ENCODE results near the gene NFATC1.

The NFATC1 gene

DNA sequence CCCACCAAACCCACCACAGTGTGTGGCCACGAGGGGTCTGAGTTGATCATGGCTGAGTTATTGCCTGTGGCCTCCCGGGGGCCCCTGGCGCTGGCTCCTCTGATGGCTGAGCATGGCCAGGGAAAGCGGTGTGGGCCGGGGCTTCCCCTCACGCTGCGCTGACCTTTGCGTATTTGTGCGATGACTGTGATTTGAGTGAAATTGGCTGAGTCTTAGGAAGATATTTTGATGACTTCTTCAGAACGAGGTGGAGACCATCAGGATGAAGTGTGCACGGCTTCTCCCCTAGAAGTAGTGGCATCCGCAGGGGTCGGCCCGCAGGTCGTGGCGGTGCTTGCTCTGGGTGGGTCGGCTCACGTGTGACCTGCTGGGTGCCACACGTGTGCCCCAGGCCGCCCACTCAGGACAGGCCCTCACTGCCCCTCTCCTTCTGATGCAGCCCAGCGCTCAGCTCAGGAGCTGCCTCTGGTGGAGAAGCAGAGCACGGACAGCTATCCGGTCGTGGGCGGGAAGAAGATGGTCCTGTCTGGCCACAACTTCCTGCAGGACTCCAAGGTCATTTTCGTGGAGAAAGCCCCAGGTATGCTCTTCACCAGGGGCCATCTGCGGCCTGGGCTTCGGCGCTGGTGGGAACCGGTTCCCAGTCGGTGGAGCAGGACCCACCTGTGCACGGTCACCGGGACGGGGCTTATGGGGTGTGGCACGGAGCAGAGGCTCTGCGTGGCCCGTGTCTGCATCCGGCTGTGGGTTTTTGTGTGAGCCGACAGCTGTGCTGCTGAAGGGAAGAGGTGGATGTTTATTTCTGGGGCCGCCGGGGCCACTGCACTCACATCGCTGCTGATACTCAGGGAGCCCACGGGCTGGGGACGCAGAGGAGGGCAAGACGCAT is 55.8 kb downstream of the NFATC1 start:
- no peak for TF ChIP-seq CTCF (IDR thresholded peaks at IDR 0.05)
- Histone ChIP-seq H3K4me1 (ENCODE audit: control insufficient read depth in 1 of 2, insufficient read depth in 1 of 2, low read depth in 1 of 2, low read length in 1 of 2) (no peaks in the 10 kb centered on the region), H3K27ac (no peak overlapping the region), H3K36me3 (peaks cover 51% of the 10 kb centered on the region), H3K27me3 (no peaks in the 10 kb centered on the region), H3K4me3 (ENCODE audit: low read depth in 1 of 2, low read length in 1 of 2) (no peak overlapping the region), H3K9me3 (no peaks in the 10 kb centered on the region)

DNA sequence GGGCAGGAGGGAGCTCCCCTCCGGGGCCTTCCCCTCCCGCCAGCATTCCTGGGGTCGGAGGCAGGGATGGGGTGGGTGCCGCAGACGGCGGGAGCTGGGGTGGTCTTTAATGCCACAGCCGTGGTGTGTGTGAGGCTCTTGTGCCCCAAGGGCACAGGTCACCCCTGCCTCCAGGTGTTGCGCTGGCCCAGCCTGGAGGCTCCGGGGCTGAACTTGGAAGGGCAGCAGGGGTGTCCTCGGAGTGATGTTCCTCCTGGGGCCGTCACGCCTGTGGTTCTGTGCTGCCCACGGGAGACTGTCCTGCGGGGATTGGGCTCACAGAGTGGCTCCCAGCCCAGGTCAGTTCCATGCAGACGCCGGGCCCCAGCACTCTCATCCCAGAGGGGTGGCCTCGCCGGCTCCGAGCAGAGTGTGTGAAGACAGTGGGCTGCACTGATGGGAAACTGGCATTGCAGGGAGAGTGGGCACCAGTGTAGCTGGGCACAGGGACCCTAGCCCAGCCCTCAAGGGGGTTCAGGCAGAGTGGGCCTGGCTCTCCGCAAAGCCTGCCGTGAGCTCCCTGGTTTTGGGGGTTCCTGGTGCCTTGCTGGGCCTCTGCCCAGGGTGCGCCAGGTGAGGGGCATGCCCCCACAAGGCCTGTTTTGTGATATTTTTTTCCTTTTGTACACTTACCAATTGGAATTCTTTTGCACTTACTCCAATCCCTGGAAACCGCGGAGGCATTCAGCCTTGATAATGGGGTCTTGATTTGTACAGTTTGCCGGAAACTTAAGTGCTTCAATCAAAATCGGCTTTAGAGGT is 56.7 kb downstream of the NFATC1 start:
- Histone ChIP-seq H3K36me3 (peaks cover 51% of the 10 kb centered on the region), H3K27me3 (no peaks in the 10 kb centered on the region), H3K4me3 (ENCODE audit: low read depth in 1 of 2, low read length in 1 of 2) (no peak overlapping the region), H3K4me1 (ENCODE audit: control insufficient read depth in 1 of 2, insufficient read depth in 1 of 2, low read depth in 1 of 2, low read length in 1 of 2) (no peaks in the 10 kb centered on the region), H3K27ac (no peak overlapping the region), H3K9me3 (no peaks in the 10 kb centered on the region)
- no peak for TF ChIP-seq CTCF (IDR thresholded peaks at IDR 0.05)

DNA sequence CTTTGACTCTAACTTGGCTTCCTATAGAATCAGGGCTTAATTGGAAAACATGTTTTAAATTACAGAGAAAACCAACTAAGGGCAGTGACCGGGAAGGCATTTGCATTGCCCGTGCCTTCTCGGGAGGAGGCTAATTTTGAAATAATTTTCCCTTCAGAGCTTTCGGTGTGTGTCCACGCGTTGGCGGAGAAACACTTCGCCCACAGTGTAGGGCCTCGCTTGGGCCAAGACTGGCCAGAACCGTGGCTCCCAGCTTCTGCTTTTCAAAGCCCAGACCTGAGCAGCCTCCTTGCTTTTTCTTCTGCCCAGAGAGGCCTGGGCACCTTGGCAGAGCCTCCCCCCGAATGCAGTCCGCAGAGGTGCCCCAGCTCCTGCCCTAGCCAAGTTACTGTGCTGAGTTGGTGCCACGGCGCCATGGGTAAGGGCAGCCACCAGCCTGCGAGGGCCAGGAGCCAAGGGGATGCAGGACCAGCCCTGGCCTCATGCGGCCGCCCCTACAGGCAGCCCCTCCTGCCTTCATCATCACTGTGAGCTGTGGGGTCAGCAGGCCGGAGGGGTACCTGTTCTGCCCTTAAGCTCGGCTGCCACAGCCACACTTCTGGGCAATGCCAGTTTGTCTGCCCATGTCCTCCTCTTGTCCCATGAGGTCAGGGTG is 57.4 kb downstream of the NFATC1 start:
- Histone ChIP-seq H3K27me3 (no peaks in the 10 kb centered on the region), H3K36me3 (peaks cover 51% of the 10 kb centered on the region), H3K9me3 (no peaks in the 10 kb centered on the region), H3K4me1 (ENCODE audit: control insufficient read depth in 1 of 2, insufficient read depth in 1 of 2, low read depth in 1 of 2, low read length in 1 of 2) (no peaks in the 10 kb centered on the region), H3K27ac (no peak overlapping the region), H3K4me3 (ENCODE audit: low read depth in 1 of 2, low read length in 1 of 2) (no peak overlapping the region)
- TF ChIP-seq CTCF (IDR thresholded peaks at IDR 0.05): no peak

- TF ChIP-seq CTCF (IDR thresholded peaks at IDR 0.05): no peak
- Histone ChIP-seq H3K4me3 (ENCODE audit: low read depth in 1 of 2, low read length in 1 of 2) (no peak overlapping the region), H3K36me3 (peaks cover 49% of the 10 kb centered on the region), H3K4me1 (ENCODE audit: control insufficient read depth in 1 of 2, insufficient read depth in 1 of 2, low read depth in 1 of 2, low read length in 1 of 2) (no peaks in the 10 kb centered on the region), H3K27me3 (no peaks in the 10 kb centered on the region), H3K9me3 (no peaks in the 10 kb centered on the region), H3K27ac (no peak overlapping the region)
These were observed 58.3 kb downstream of the NFATC1 start for GRCh38 chr18:79453816-79454735.

- TF ChIP-seq CTCF (IDR thresholded peaks at IDR 0.05): no peak
- Histone ChIP-seq H3K4me1 (ENCODE audit: control insufficient read depth in 1 of 2, insufficient read depth in 1 of 2, low read depth in 1 of 2, low read length in 1 of 2) (no peaks in the 10 kb centered on the region), H3K36me3 (peaks cover 44% of the 10 kb centered on the region), H3K27me3 (no peaks in the 10 kb centered on the region), H3K9me3 (no peaks in the 10 kb centered on the region), H3K27ac (no peak overlapping the region), H3K4me3 (ENCODE audit: low read depth in 1 of 2, low read length in 1 of 2) (no peak overlapping the region)
These were observed 59.5 kb downstream of the NFATC1 start for GRCh38 chr18:79455261-79455660.
